ENCODE measurements around the gene TSPO. TPM values are rescaled to one million over a fixed set of nuclear protein-coding genes. Genes with fewer than 3 reads are reported as not detected.

Gene TSPO
- total RNA-seq, 1 experiment from 2014 or later: 243 TPM

GRCh38 chr22:43173566-43173965 is 22.2 kb downstream of the TSPO start:
- Histone ChIP-seq H3K4me1 (replicated peaks; ENCODE audit: insufficient read depth) (peaks cover 11% of the 10 kb centered on the region), H3K9me2 (ENCODE audit: insufficient read depth) (no peaks in the 10 kb centered on the region), H4K20me1 (ENCODE audit: insufficient read depth) (peaks cover 12% of the 10 kb centered on the region; the same call in 1 of the 2 replicates), H3K4me3 (no peak overlapping the region), H3K4me2 (no peak overlapping the region), H3K9me3 (ENCODE audit: insufficient read depth, low read depth) (no peaks in the 10 kb centered on the region), H3K27ac (no peak overlapping the region), H2AFZ (no peak overlapping the region), H3F3A (ENCODE audit: insufficient read depth, low read depth) (peaks cover 10% of the 10 kb centered on the region; the same call in 1 of the 2 replicates), H3K36me3 (ENCODE audit: low read depth) (peaks cover 54% of the 10 kb centered on the region), H3K27me3 (ENCODE audit: insufficient read depth, low read depth) (no peaks in the 10 kb centered on the region), H3K79me2 (ENCODE audit: low read depth) (no peaks in the 10 kb centered on the region)
- intact Hi-C loops (cut with micrococcal nuclease; ENCODE audit: unreplicated experiment): no loop called here
- TF ChIP-seq CTCF (conservative IDR thresholded peaks at IDR 0.05): no peak
- no peak for TF ChIP-seq EZH2 (IDR thresholded peaks at IDR 0.05; ENCODE audit: low read depth)
- ChIA-PET CTCF (interaction anchor here (0.5 kb wide), 1 partner anchor 937 kb away, joined by 4 read pairs; no protein-coding TSS in a partner anchor), POLR2A (ENCODE audit: unreplicated experiment) (no interaction called here)
- no peak for DNase-seq
- no TSS peak for BruUV-seq (replicated peaks)

- H3K4me3 ChIP-seq: no peak overlapping the region
- H3K4me2 ChIP-seq: no peak overlapping the region
- no peak overlapping the region for H2AFZ ChIP-seq
- H3K79me2 ChIP-seq (ENCODE audit: low read depth): no peaks in the 10 kb centered on the region
- TF ChIP-seq CTCF (conservative IDR thresholded peaks at IDR 0.05) (no peak), EZH2 (IDR thresholded peaks at IDR 0.05; ENCODE audit: low read depth) (no peak)
- DNase-seq: no peak
- H3F3A ChIP-seq (ENCODE audit: insufficient read depth, low read depth): peaks cover 15% of the 10 kb centered on the region; the same call in 1 of the 2 replicates
- H3K9me2 ChIP-seq (ENCODE audit: insufficient read depth): no peaks in the 10 kb centered on the region
- H3K27me3 ChIP-seq (ENCODE audit: insufficient read depth, low read depth): no peaks in the 10 kb centered on the region
- H3K36me3 ChIP-seq (ENCODE audit: low read depth): peaks cover 59% of the 10 kb centered on the region
- H3K4me1 ChIP-seq (replicated peaks; ENCODE audit: insufficient read depth): peaks cover 11% of the 10 kb centered on the region
- peaks cover 17% of the 10 kb centered on the region; the same call in 1 of the 2 replicates for H4K20me1 ChIP-seq (ENCODE audit: insufficient read depth)
- no peaks in the 10 kb centered on the region for H3K9me3 ChIP-seq (ENCODE audit: insufficient read depth, low read depth)
- ChIA-PET CTCF (interaction anchor here (0.5 kb wide), 1 partner anchor 937 kb away, joined by 4 read pairs; no protein-coding TSS in a partner anchor), POLR2A (ENCODE audit: unreplicated experiment) (no interaction called here)
- intact Hi-C loops (cut with micrococcal nuclease; ENCODE audit: unreplicated experiment): no loop called here
- BruUV-seq (replicated peaks): no TSS peak
- H3K27ac ChIP-seq: no peak overlapping the region
Measured at GRCh38 chr22:43173976-43174720, 22.8 kb downstream of the TSPO start.

GRCh38 chr22:43174941-43175531 is 23.7 kb downstream of the TSPO start:
- no peak for DNase-seq
- no peaks in the 10 kb centered on the region for H3K9me2 ChIP-seq (ENCODE audit: insufficient read depth)
- intact Hi-C loops (cut with micrococcal nuclease; ENCODE audit: unreplicated experiment): no loop called here
- H2AFZ ChIP-seq: no peak overlapping the region
- POLR2A ChIA-PET (ENCODE audit: unreplicated experiment): no interaction called here
- 0 out of 2 replicates have a peak, but pooled peaks cover 1% of the 10 kb centered on the region for H3K79me2 ChIP-seq (ENCODE audit: low read depth)
- H3K27me3 ChIP-seq (ENCODE audit: insufficient read depth, low read depth): no peaks in the 10 kb centered on the region
- H4K20me1 ChIP-seq (ENCODE audit: insufficient read depth): peaks cover 24% of the 10 kb centered on the region; the same call in 1 of the 2 replicates
- peaks cover 19% of the 10 kb centered on the region; the same call in 1 of the 2 replicates for H3F3A ChIP-seq (ENCODE audit: insufficient read depth, low read depth)
- peaks cover 11% of the 10 kb centered on the region for H3K4me1 ChIP-seq (replicated peaks; ENCODE audit: insufficient read depth)
- H3K36me3 ChIP-seq (ENCODE audit: low read depth): peaks cover 68% of the 10 kb centered on the region
- TF ChIP-seq EZH2 (IDR thresholded peaks at IDR 0.05; ENCODE audit: low read depth): no peak
- no peak for TF ChIP-seq CTCF (conservative IDR thresholded peaks at IDR 0.05)
- no peak overlapping the region for H3K4me2 ChIP-seq
- no peaks in the 10 kb centered on the region for H3K9me3 ChIP-seq (ENCODE audit: insufficient read depth, low read depth)
- no TSS peak for BruUV-seq (replicated peaks)
- no peak overlapping the region for H3K4me3 ChIP-seq
- CTCF ChIA-PET: no interaction called here
- H3K27ac ChIP-seq: no peak overlapping the region

Measured in PC-9 (cell line).